LNCaP clone FGC (cell line): ENCODE data around the gene TIMM50.

Source experiments
- DNase-seq: peaks from one replicate; pipeline ENCODE4 v3.0.0-alpha.2; 2011; ENCODE audit warnings: low read depth
- H3K4me3 ChIP-seq: 2 replicates; pipeline ENCODE4 v1.5.1; 2011; ENCODE audit warnings: mild to moderate bottlenecking, low read depth, low read length, control low read depth
- TF ChIP-seq, protein P1 (sequence below): IDR thresholded peaks from 2 replicates; pipeline ENCODE4 v1.5.1; 2012; ENCODE audit warnings: mild to moderate bottlenecking; ENCODE audit not compliant: control insufficient read depth, insufficient read depth; ENCODE audit errors: extremely low read depth

Gene TIMM50

DNA sequence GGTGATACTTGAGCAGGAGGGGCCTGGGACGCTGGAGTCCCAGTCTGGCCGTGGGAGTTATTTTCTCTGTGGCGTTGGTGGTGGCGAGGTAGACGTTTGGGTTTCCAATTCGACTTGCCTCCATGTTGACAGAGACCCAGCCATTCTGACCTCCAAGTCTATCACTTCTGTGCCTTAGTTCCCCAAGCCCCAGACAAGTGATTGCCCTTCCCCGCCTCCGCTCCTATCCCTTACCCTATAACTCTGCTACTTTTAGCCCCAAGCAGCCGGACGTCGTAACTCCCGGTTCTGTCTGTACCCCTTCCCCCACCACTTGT is 549 bp downstream of the TIMM50 start:
- TF ChIP-seq, protein P1, sequence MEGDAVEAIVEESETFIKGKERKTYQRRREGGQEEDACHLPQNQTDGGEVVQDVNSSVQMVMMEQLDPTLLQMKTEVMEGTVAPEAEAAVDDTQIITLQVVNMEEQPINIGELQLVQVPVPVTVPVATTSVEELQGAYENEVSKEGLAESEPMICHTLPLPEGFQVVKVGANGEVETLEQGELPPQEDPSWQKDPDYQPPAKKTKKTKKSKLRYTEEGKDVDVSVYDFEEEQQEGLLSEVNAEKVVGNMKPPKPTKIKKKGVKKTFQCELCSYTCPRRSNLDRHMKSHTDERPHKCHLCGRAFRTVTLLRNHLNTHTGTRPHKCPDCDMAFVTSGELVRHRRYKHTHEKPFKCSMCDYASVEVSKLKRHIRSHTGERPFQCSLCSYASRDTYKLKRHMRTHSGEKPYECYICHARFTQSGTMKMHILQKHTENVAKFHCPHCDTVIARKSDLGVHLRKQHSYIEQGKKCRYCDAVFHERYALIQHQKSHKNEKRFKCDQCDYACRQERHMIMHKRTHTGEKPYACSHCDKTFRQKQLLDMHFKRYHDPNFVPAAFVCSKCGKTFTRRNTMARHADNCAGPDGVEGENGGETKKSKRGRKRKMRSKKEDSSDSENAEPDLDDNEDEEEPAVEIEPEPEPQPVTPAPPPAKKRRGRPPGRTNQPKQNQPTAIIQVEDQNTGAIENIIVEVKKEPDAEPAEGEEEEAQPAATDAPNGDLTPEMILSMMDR: no peak
- DNase-seq: no peak
- H3K4me3 ChIP-seq: peak overlapping the region; percentile 97

DNA sequence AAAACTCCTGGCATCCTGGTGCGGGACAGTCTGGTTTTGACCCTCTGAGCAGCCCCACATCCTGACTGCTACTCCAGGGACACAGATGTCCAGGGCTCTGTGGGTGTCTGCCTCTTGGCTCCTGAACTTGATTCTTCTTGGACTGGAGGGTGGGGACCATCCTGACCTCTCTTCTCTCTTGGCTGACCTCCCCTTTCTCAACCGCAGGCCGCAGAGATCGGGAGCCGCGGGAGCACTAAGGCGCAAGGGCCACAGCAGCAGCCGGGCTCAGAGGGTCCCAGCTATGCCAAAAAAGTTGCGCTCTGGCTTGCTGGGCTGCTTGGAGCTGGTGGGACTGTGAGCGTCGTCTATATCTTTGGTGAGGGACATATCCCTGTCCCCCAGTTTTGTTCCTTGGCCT is 1.0 kb downstream of the TIMM50 start:
- H3K4me3 ChIP-seq: peak overlapping the region; percentile 97
- DNase-seq: no peak
- TF ChIP-seq, protein P1: no peak

DNA sequence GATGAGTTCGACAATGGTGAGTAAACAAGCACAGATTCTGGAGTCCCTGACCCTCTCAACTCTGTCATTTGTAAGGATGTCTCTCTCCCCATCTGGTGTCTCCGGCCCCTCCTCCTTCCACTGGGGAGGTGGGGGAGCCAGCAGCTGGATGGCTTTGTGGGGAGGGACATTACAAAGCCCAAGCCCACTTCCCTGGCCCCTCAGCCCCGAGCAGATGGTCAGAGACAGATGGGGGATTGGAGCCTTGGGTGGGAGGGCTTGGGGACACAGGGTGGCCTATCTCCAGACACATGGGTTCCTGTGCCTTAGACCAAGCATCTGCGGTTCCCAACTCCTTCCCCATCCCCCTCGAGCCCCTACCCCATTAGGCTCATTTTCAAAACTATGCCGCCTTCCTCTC is 2.5 kb downstream of the TIMM50 start:
- TF ChIP-seq, protein P1: no peak
- no peak for DNase-seq
- H3K4me3 ChIP-seq: no peak overlapping the region

DNA sequence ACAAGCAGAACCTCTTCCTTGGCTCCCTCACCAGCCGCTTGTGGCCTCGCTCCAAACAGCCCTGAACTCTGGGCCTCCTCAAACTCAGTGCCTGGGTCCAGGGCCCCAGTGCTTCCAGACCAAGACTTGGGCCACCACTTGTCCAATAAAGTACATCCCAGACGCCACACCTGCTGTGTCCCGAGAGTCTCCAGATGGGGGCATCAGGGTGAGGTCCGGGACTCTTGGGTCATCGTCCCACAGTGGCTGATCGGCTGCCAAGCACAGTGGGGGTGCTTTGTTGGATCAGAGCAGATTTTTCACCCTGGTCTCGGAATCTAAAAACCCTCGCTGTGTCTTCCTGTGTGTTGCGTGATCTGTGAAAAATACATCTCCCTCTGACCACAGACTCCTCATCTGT is 9.1 kb downstream of the TIMM50 start:
- no peak overlapping the region for H3K4me3 ChIP-seq
- no peak for DNase-seq
- TF ChIP-seq, protein P1: no peak

DNA sequence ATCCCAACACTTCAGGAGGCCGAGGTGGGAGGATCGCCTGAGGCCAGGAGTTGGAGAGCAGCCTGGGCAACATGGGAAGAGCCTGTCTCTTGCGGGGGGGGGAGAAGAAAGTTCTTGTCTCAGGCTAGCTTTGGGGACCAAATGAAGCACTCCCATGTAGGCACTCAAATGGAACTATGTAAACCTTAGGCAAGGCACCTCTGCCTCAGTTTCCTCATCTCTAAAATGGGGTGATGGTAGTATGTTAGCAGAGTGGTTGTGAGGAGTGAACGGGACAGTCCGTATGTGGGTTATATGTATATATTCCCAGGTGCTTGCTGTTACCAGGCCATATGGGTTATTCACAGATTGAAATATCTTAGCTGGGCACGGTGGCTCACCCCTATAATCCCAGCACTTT is 11.6 kb downstream of the TIMM50 start:
- TF ChIP-seq, protein P1: no peak
- H3K4me3 ChIP-seq: no peak overlapping the region
- no peak for DNase-seq

DNA sequence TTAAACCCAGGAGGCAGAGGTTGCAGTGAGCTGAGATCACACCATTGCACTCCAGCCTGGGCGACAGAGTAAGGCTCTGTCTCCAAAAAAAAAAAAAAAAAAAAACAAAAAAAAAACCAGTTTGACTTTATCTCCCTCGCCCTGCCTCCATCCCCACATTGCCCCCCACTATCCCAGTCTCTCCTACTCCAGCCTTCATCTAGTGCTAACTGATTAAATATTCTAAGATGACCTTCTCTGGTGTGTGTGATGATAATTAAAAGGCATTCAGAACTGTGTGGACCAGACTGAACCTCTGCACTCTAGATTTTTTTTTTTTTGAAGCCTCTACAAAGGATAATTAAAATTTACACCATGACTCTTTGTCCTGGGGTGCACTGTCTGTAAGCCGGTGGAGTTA is 12.2 kb downstream of the TIMM50 start:
- no peak overlapping the region for H3K4me3 ChIP-seq
- TF ChIP-seq, protein P1: no peak
- DNase-seq: no peak

DNA sequence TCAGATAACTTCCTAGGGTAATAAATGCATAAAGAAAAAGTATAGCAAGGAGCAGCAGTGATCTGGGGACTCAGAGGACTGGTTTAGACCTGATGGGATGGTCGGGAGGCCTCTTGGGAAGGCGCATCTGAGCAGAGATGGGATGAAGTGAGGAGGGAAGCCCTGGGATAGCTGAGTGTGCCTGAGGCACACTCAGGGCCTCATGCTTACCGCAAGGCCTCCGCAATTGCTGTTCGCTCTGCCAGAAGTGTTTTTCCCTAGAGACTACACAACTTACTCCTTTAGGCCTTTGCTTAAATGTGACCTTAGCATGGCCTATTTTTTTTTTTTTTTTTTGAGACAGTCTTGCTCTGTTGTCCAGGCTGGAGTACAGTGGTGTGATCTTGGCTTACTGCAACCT is 14.0 kb downstream of the TIMM50 start:
- no peak overlapping the region for H3K4me3 ChIP-seq
- no peak for DNase-seq
- TF ChIP-seq, protein P1: no peak
